ENCODE data around the gene ATF4.

The ATF4 gene

GRCh38 chr22:39498368-39498767, 22.0 kb upstream of the ATF4 start:
- TF ChIP-seq PPARA (CRISPR knock-in tag; IDR thresholded peaks at IDR 0.05; ENCODE audit: borderline replicate concordance) (no peak), PATZ1 (CRISPR knock-in tag; IDR thresholded peaks at IDR 0.05; ENCODE audit: borderline replicate concordance) (no peak), ARNTL (CRISPR knock-in tag; IDR thresholded peaks at IDR 0.05; ENCODE audit: borderline replicate concordance, low read depth) (no peak), ESRRG (CRISPR knock-in tag; IDR thresholded peaks at IDR 0.05) (no peak), ZFP3 (CRISPR knock-in tag; IDR thresholded peaks at IDR 0.05) (no peak)
- ATAC-seq = no peak

- TF ChIP-seq ZNF8 (CRISPR knock-in tag; IDR thresholded peaks at IDR 0.05) = no peak
- TF ChIP-seq OSR1 (CRISPR knock-in tag; IDR thresholded peaks at IDR 0.05) = no peak
- no peak for TF ChIP-seq CSRNP3 (CRISPR knock-in tag; IDR thresholded peaks at IDR 0.05)
- TF ChIP-seq PATZ1 (CRISPR knock-in tag; IDR thresholded peaks at IDR 0.05; ENCODE audit: borderline replicate concordance) = no peak
- no peak for TF ChIP-seq CSDC2 (CRISPR knock-in tag; IDR thresholded peaks at IDR 0.05)
- TF ChIP-seq ZFP3 (CRISPR knock-in tag; IDR thresholded peaks at IDR 0.05) = no peak
- no peak for TF ChIP-seq ARNTL (CRISPR knock-in tag; IDR thresholded peaks at IDR 0.05; ENCODE audit: borderline replicate concordance, low read depth)
- no peak for TF ChIP-seq BACH2 (CRISPR knock-in tag; IDR thresholded peaks at IDR 0.05; ENCODE audit: borderline replicate concordance)
- TF ChIP-seq RARB (CRISPR knock-in tag; IDR thresholded peaks at IDR 0.05) = no peak
Observed at GRCh38 chr22:39498802-39499201, 21.6 kb upstream of the ATF4 start.

GRCh38 chr22:39500101-39500500, 20.3 kb upstream of the ATF4 start:
- ATAC-seq = no peak
- no peak for TF ChIP-seq ZFP30 (CRISPR knock-in tag; IDR thresholded peaks at IDR 0.05)
- no peak for TF ChIP-seq SNAI2 (CRISPR knock-in tag; IDR thresholded peaks at IDR 0.05)
- no peak for TF ChIP-seq CREB5 (CRISPR knock-in tag; IDR thresholded peaks at IDR 0.05; ENCODE audit: low read depth)
- no peak for TF ChIP-seq ZFP3 (CRISPR knock-in tag; IDR thresholded peaks at IDR 0.05)
- no peak for TF ChIP-seq ZC3H10 (CRISPR knock-in tag; IDR thresholded peaks at IDR 0.05)
- no peak for TF ChIP-seq CSDC2 (CRISPR knock-in tag; IDR thresholded peaks at IDR 0.05)
- TF ChIP-seq ZNF8 (CRISPR knock-in tag; IDR thresholded peaks at IDR 0.05) = no peak

More at GRCh38 chr22:39498802-39499201, 21.6 kb upstream of the ATF4 start:
- no peak for ATAC-seq

- peak; percentile 51 for ATAC-seq
- TF ChIP-seq ZFP3 (CRISPR knock-in tag; IDR thresholded peaks at IDR 0.05) = peak; percentile 85
- TF ChIP-seq ZC3H10 (CRISPR knock-in tag; IDR thresholded peaks at IDR 0.05) = no peak
Observed at GRCh38 chr22:39501644-39502108, 18.7 kb upstream of the ATF4 start.

GRCh38 chr22:39502109-39502788, 18.1 kb upstream of the ATF4 start, which contains the start of gene MIEF1:
Gene MIEF1, plus strand, starts transcription at chr22:39502290. Its CDS starts 9,005 bp downstream, at chr22:39511295.
- TF ChIP-seq ZNF565 (CRISPR knock-in tag; conservative IDR thresholded peaks at IDR 0.05; ENCODE audit: low read depth) (no peak), ZC3H10 (CRISPR knock-in tag; IDR thresholded peaks at IDR 0.05) (no peak), ISL1 (CRISPR knock-in tag; IDR thresholded peaks at IDR 0.05) (no peak), ESRRG (CRISPR knock-in tag; IDR thresholded peaks at IDR 0.05) (no peak), ZNF70 (CRISPR knock-in tag; IDR thresholded peaks at IDR 0.05) (no peak), OSR1 (CRISPR knock-in tag; IDR thresholded peaks at IDR 0.05) (no peak), CSDC2 (CRISPR knock-in tag; IDR thresholded peaks at IDR 0.05) (no peak)
- peak; percentile 98 for ATAC-seq
